DMS114 treated with DMSO at 0.1 percent for 48 hours (cell line): ENCODE measurements around the gene ADCY3.

Source experiments
- DNase-seq: peaks from one replicate; lab custom pipeline; 2025; ENCODE audit not compliant: unreplicated experiment; lab: John Stamatoyannopoulos, UW

ADCY3 gene

GRCh38 chr2:24926220-24926601 is 6.2 kb upstream of the ADCY3 start:
- DNase-seq = no peak

GRCh38 chr2:24925815-24926214 is 5.8 kb upstream of the ADCY3 start:
- DNase-seq = no peak

GRCh38 chr2:24924732-24925131 is 4.7 kb upstream of the ADCY3 start:
- no peak for DNase-seq

GRCh38 chr2:24924266-24924665 is 4.2 kb upstream of the ADCY3 start:
- DNase-seq = no peak

- DNase-seq = no peak
Measured at GRCh38 chr2:24923106-24923505, 3.1 kb upstream of the ADCY3 start.

- no peak for DNase-seq
Measured at GRCh38 chr2:24922556-24922955, 2.5 kb upstream of the ADCY3 start.

GRCh38 chr2:24920809-24921441 is 888 bp upstream of the ADCY3 start:
- no peak for DNase-seq

- DNase-seq = no peak
Measured at GRCh38 chr2:24919506-24920097, 435 bp downstream of the ADCY3 start.

- DNase-seq = no peak
Measured at GRCh38 chr2:24919037-24919505, 966 bp downstream of the ADCY3 start.

GRCh38 chr2:24918326-24919036 is 1.6 kb downstream of the ADCY3 start:
- DNase-seq = no peak

GRCh38 chr2:24917731-24918325 is 2.2 kb downstream of the ADCY3 start:
- no peak for DNase-seq

GRCh38 chr2:24917086-24917485 is 3.0 kb downstream of the ADCY3 start:
- no peak for DNase-seq

GRCh38 chr2:24915796-24916195 is 4.2 kb downstream of the ADCY3 start:
- DNase-seq = no peak

GRCh38 chr2:24915175-24915574 is 4.9 kb downstream of the ADCY3 start:
- DNase-seq = no peak

GRCh38 chr2:24914713-24915112 is 5.3 kb downstream of the ADCY3 start:
- DNase-seq = no peak

GRCh38 chr2:24913911-24914310 is 6.1 kb downstream of the ADCY3 start:
- DNase-seq = no peak

- DNase-seq = no peak
Measured at GRCh38 chr2:24912986-24913385, 7.1 kb downstream of the ADCY3 start.

- no peak for DNase-seq
Measured at GRCh38 chr2:24912523-24912922, 7.5 kb downstream of the ADCY3 start.

- no peak for DNase-seq
Measured at GRCh38 chr2:24910245-24910644, 9.8 kb downstream of the ADCY3 start.

- no peak for DNase-seq
Measured at GRCh38 chr2:24909555-24910177, 10.4 kb downstream of the ADCY3 start.

GRCh38 chr2:24908461-24908901 is 11.6 kb downstream of the ADCY3 start:
- no peak for DNase-seq
